Neural crest cell (in vitro differentiated cells): Measurements from ENCODE around the gene LDLR. TPM values are rescaled to one million over a fixed set of nuclear protein-coding genes. Genes with fewer than 3 reads are reported as not detected.

Experiments used
- DNase-seq: peaks from one replicate; pipeline ENCODE4 v3.0.0; 2021; ENCODE audit warnings: low read depth, mixed read lengths, low spot score
- H3K27ac Mint-ChIP-seq: one replicate; pipeline ENCODE4 v1.8.0; 2021; ENCODE audit warnings: mild to moderate bottlenecking, mixed read lengths; ENCODE audit not compliant: unreplicated experiment
- H3K27me3 Mint-ChIP-seq: 2 replicates; pipeline ENCODE4 v1.8.0; 2021; ENCODE audit warnings: low read depth, mild to moderate bottlenecking, mixed read lengths
- H3K36me3 Mint-ChIP-seq: 2 replicates; pipeline ENCODE4 v1.8.0; 2021; ENCODE audit warnings: low read depth, mild to moderate bottlenecking, mixed read lengths
- H3K4me1 Mint-ChIP-seq: 2 replicates; pipeline ENCODE4 v1.8.0; 2021; ENCODE audit warnings: mixed read lengths
- H3K4me3 Mint-ChIP-seq: one replicate; pipeline ENCODE4 v1.8.0; 2021; ENCODE audit warnings: mild to moderate bottlenecking, mixed read lengths
- H3K9me3 Mint-ChIP-seq: 2 replicates; pipeline ENCODE4 v1.8.0; 2021; ENCODE audit warnings: mixed read lengths
- CTCF ChIP-seq: fragments of 200-600 bp; sonication (generic); conservative IDR thresholded peaks from 2 replicates; pipeline ENCODE4 v1.5.0; 2021; ENCODE audit warnings: antibody characterized with exemption, mild to moderate bottlenecking
- total RNA-seq: library from RNA; stranded (reverse); gene quantifications from 2 replicates; pipeline ENCODE4 v1.2.1, GENCODE V29; 2021

Gene LDLR
- total RNA-seq, 1 donor from 2014 or later = 152 TPM

- Mint-ChIP-seq H3K36me3 (peaks cover 23% of the 10 kb centered on the region), H3K27ac (no peak overlapping the region), H3K4me1 (no peaks in the 10 kb centered on the region), H3K9me3 (no peaks in the 10 kb centered on the region), H3K27me3 (peaks cover 2% of the 10 kb centered on the region), H3K4me3 (no peak overlapping the region)
- DNase-seq = no peak
- no peak for TF ChIP-seq CTCF
Observed at GRCh38 chr19:11111117-11111770, 22.0 kb downstream of the LDLR start.

- Mint-ChIP-seq H3K4me1 (no peaks in the 10 kb centered on the region), H3K9me3 (no peaks in the 10 kb centered on the region), H3K4me3 (no peak overlapping the region), H3K27me3 (peaks cover 2% of the 10 kb centered on the region), H3K27ac (no peak overlapping the region), H3K36me3 (peaks cover 25% of the 10 kb centered on the region)
- no peak for DNase-seq
- no peak for TF ChIP-seq CTCF
Observed at GRCh38 chr19:11111771-11112144, 22.5 kb downstream of the LDLR start.

- no peak for TF ChIP-seq CTCF
- no peak for DNase-seq
- H3K27me3 Mint-ChIP-seq = peaks cover 2% of the 10 kb centered on the region
- H3K4me3 Mint-ChIP-seq = no peak overlapping the region
- peaks cover 25% of the 10 kb centered on the region for H3K36me3 Mint-ChIP-seq
- no peaks in the 10 kb centered on the region for H3K4me1 Mint-ChIP-seq
- H3K27ac Mint-ChIP-seq = peak overlapping the region; percentile 45
- no peaks in the 10 kb centered on the region for H3K9me3 Mint-ChIP-seq
Observed at GRCh38 chr19:11113140-11113708, 24.0 kb downstream of the LDLR start.

- no peak overlapping the region for H3K27ac Mint-ChIP-seq
- H3K36me3 Mint-ChIP-seq = peaks cover 25% of the 10 kb centered on the region
- no peaks in the 10 kb centered on the region for H3K9me3 Mint-ChIP-seq
- TF ChIP-seq CTCF = no peak
- no peaks in the 10 kb centered on the region for H3K27me3 Mint-ChIP-seq
- H3K4me3 Mint-ChIP-seq = no peak overlapping the region
- H3K4me1 Mint-ChIP-seq = no peaks in the 10 kb centered on the region
- DNase-seq = no peak
Observed at GRCh38 chr19:11115042-11115441, 25.8 kb downstream of the LDLR start.

GRCh38 chr19:11115895-11116446 is 26.7 kb downstream of the LDLR start:
- Mint-ChIP-seq H3K9me3 (no peaks in the 10 kb centered on the region), H3K4me3 (no peak overlapping the region), H3K36me3 (peaks cover 32% of the 10 kb centered on the region), H3K27ac (peak overlapping the region; percentile 57), H3K4me1 (no peaks in the 10 kb centered on the region), H3K27me3 (peaks cover under 1% of the 10 kb centered on the region)
- no peak for TF ChIP-seq CTCF
- no peak for DNase-seq
